K562 (cell line): Measurements from ENCODE around the gene NUDT1. TPM values are rescaled to one million over a fixed set of nuclear protein-coding genes. Genes with fewer than 3 reads are reported as not detected.

ENCODE experiments used
- ATAC-seq: fragments of 200-7000 bp; cut with Tn5 transposase; 3 replicates; pipeline ENCODE4 v1.9.1; 2020; ENCODE audit warnings: moderate library complexity
- BruUV-seq: library from RNA; stranded (reverse); fragments of 400-500 nt; replicated peaks from 2 replicates; lab custom pipeline; 2021; lab: Mats Ljungman, UMichigan
- CTCF ChIA-PET: fragments of 300-600 bp; formaldehyde crosslinking; extraction: SDS; loops from one replicate; lab custom pipeline; 2021; ENCODE audit warnings: low intra/inter-chr PET ratio; lab: Yijun Ruan, JAX
- POLR2A ChIA-PET: fragments of 300-600, 350-650 bp; sonication (Branson Sonifier 250); formaldehyde crosslinking; extraction: SDS; loops from one replicate; lab custom pipeline; 2021; ENCODE audit warnings: antibody characterized with exemption, inconsistent platforms; lab: Yijun Ruan, JAX
- DNase-seq, 4 experiments: peaks; one replicate each; pipeline versions ENCODE4 v3.0.0 to v3.0.0-alpha.2; 2011 to 2018; ENCODE audit warnings: low spot score in 3 of 4, mixed read lengths in 3 of 4; ENCODE audit errors: extremely low read depth in 1 of 4
- FAIRE-seq: peaks from 2 replicates; lab custom pipeline; 2011; peaks lifted over from hg19 to GRCh38; lab: Jason Lieb, UNC
- H2AFZ ChIP-seq: 2 replicates; pipeline ENCODE4 v1.6.0; 2011; ENCODE audit warnings: low read depth, low read length, control low read depth, inconsistent platforms
- H3K27ac ChIP-seq: fragments of 200-600 bp; 3 replicates; pipeline ENCODE4 v1.8.0; 2011; ENCODE audit warnings: low read depth, mild to moderate bottlenecking, control low read depth, inconsistent platforms, low read length, moderate library complexity, mixed read lengths; ENCODE audit errors: extremely low read depth
- H3K27me3 ChIP-seq, 2 experiments: fragments of 300-600 bp in 1 of 2; 2 replicates in 1 of 2; 3 replicates in 1 of 2; pipeline versions ENCODE4 v1.6.0 to v1.8.0; 2011; ENCODE audit warnings: inconsistent platforms in 2 of 2, low read length in 2 of 2, mild to moderate bottlenecking in 1 of 2, mixed read lengths in 1 of 2, moderate library complexity in 1 of 2; ENCODE audit not compliant: control insufficient read depth in 2 of 2, insufficient read depth in 2 of 2
- H3K36me3 ChIP-seq: fragments of 300-600 bp; 3 replicates; pipeline ENCODE4 v1.8.0; 2011; ENCODE audit warnings: mild to moderate bottlenecking, low read length, inconsistent platforms; ENCODE audit not compliant: control insufficient read depth, insufficient read depth
- H3K4me1 ChIP-seq, 2 experiments: fragments of 200-600 bp in 1 of 2; replicated peaks in 1 of 2; 2 replicates in 1 of 2; 3 replicates in 1 of 2; pipeline versions ENCODE4 v1.5.1 to v1.8.0; 2011; ENCODE audit warnings: inconsistent platforms in 2 of 2, low read length in 2 of 2, mild to moderate bottlenecking in 1 of 2, mixed read lengths in 1 of 2, moderate library complexity in 1 of 2; ENCODE audit not compliant: control insufficient read depth in 2 of 2, insufficient read depth in 2 of 2
- H3K4me2 ChIP-seq: 2 replicates; pipeline ENCODE4 v1.6.1; 2011; ENCODE audit warnings: low read length, control low read depth, inconsistent platforms, mixed read lengths; ENCODE audit not compliant: insufficient read depth
- H3K4me3 ChIP-seq: fragments of 200-600 bp; sonication (generic), shearing (Covaris generic); 2 replicates; pipeline ENCODE4 v1.5.1; 2016; ENCODE audit warnings: control low read depth, inconsistent platforms
- H3K79me2 ChIP-seq: fragments of 200-600 bp; 3 replicates; pipeline ENCODE4 v1.8.0; 2011; ENCODE audit warnings: low read length, inconsistent platforms; ENCODE audit not compliant: control insufficient read depth, insufficient read depth
- H3K9ac ChIP-seq, 2 experiments: 2 replicates each; pipeline versions ENCODE4 v1.6.0 to v1.6.1; 2011; ENCODE audit warnings: low read depth in 2 of 2, low read length in 2 of 2, control low read depth in 1 of 2, inconsistent platforms in 1 of 2, mild to moderate bottlenecking in 1 of 2, mixed read lengths in 1 of 2; ENCODE audit not compliant: insufficient read depth in 1 of 2
- H3K9me1 ChIP-seq: one replicate; pipeline ENCODE4 v1.6.0; 2011; ENCODE audit warnings: inconsistent platforms, mild to moderate bottlenecking, low read length, moderate library complexity; ENCODE audit not compliant: control insufficient read depth, insufficient read depth
- H3K9me3 ChIP-seq: replicated peaks from 2 replicates; pipeline ENCODE4 v1.5.1; 2011; ENCODE audit warnings: low read depth, low read length, inconsistent platforms; ENCODE audit not compliant: control insufficient read depth, insufficient read depth
- H4K20me1 ChIP-seq: replicated peaks from 2 replicates; pipeline ENCODE4 v1.6.1; 2011; ENCODE audit warnings: low read length, inconsistent platforms, mixed read lengths; ENCODE audit not compliant: control insufficient read depth, insufficient read depth
- ATF7 ChIP-seq: fragments of 450-650 bp; IDR thresholded peaks from 2 replicates; pipeline ENCODE4 v1.7.1; 2014; ENCODE audit warnings: mild to moderate bottlenecking, moderate library complexity
- C11orf30 ChIP-seq: fragments of 450-650 bp; IDR thresholded peaks from 2 replicates; pipeline ENCODE4 v1.6.1; 2016; ENCODE audit warnings: low read depth, mild to moderate bottlenecking
- CHD4 ChIP-seq: fragments of 200-600 bp; sonication (generic); IDR thresholded peaks from 3 replicates; pipeline ENCODE4 v1.6.1; 2012; ENCODE audit warnings: low read depth, mild to moderate bottlenecking, mixed read lengths, low read length, inconsistent platforms; ENCODE audit not compliant: insufficient read depth, insufficient replicate concordance, poor library complexity, severe bottlenecking
- KAT2B ChIP-seq: IDR thresholded peaks from one replicate; pipeline ENCODE4 v1.6.1; 2012; ENCODE audit warnings: low read depth, mild to moderate bottlenecking, control low read depth, inconsistent platforms, low read length, moderate library complexity
- MTA1 ChIP-seq: fragments of 450-650 bp; IDR thresholded peaks from 2 replicates; pipeline ENCODE4 v1.6.1; 2017; ENCODE audit warnings: borderline replicate concordance
- WGBS: fragments of 100-300 bp; shearing (Covaris generic); methylation state at CpG from one replicate; pipeline ENCODE4 v1.1.6; 2016; ENCODE audit warnings: low coverage, mixed read lengths; ENCODE audit not compliant: insufficient coverage; ENCODE audit errors: missing lambda C conversion rate; 5-methylcytosine and 5-hydroxymethylcytosine counted together
- in situ Hi-C: fragments of 300-500 bp; cut with MboI; formaldehyde crosslinking; loops from 4 replicates; pipeline ENCODE4 v1.15.0; 2018; ENCODE audit warnings: inconsistent platforms, mixed read lengths
- intact Hi-C: fragments of 100-400 bp; cut with micrococcal nuclease; formaldehyde crosslinking; loops from 2 replicates; pipeline ENCODE4 v1.14.2; 2022
- polyA plus RNA-seq, 8 experiments: library from polyadenylated mRNA; depleted of rRNA in 4 of 8; stranded (reverse) in 5 of 8; unstranded in 3 of 8; fragments of >200 nt; fragmentation: Nextera tagmentation in 2 of 8; fragmentation: Illumina TruSeq in 1 of 8; extraction: Ambion mirVana in 2 of 8; extraction: Trizol in 1 of 8; gene quantifications; 2 replicates each; pipeline versions ENCODE4 v1.2.1 to v1.2.3, GENCODE V29; 2011 to 2014; ENCODE audit warnings: inconsistent platforms in 1 of 8, missing spikeins in 1 of 8
- total RNA-seq, 7 experiments: library from RNA; depleted of rRNA in 6 of 7; stranded (reverse); fragments of >200 nt in 6 of 7; fragmentation: Illumina TruSeq in 2 of 7; extraction: Trizol in 2 of 7; gene quantifications; 2 replicates each; pipeline versions ENCODE4 v1.2.1 to v1.2.3, GENCODE V29; 2011 to 2021; ENCODE audit warnings: low replicate concordance in 1 of 7
- TF ChIP-seq, protein P1 (sequence below): IDR thresholded peaks from 3 replicates; pipeline ENCODE4 v1.6.1; 2011; ENCODE audit warnings: borderline replicate concordance, mild to moderate bottlenecking; ENCODE audit not compliant: insufficient read length, insufficient read depth

NUDT1 gene
- total and polyA plus RNA-seq, 9 of the 15 experiments (the other 6 are each of a cell fraction or from before 2014, with no cell fraction given): 5.3 to 73.3 (median 29.6) TPM

DNA sequence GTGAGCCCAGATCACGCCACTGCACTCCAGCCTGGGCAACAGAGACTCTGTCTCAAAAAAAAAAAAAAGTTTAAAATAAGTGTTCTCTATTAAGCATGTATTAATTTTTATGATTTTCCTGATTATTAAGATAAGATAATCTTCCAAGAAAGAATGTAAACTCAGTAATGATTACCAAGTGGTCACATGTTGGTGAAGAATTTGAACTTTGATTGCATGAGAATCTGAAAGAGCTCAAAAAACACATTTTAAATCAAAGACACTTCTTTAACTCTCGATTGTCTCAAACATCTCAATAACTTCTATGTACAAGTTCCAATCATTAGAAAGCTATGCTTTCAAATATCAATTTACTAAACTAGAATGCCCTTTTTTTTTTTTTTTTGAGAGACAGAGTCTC is 38.4 kb downstream of the NUDT1 start:
- no peak overlapping the region for H3K4me2 ChIP-seq
- ChIA-PET CTCF (no interaction called here), POLR2A (interaction anchor here (0.8 kb wide), 1 partner anchor 24 kb away, joined by 4 read pairs; no protein-coding TSS in a partner anchor)
- no peak overlapping the region for H3K4me3 ChIP-seq
- intact Hi-C loops (no loop called here), in situ Hi-C loops (no loop called here)
- H3K27me3 ChIP-seq: no peaks in the 10 kb centered on the region
- no TSS peak for BruUV-seq
- 83% methylated on average over 2 of the region's 2 CpGs for whole genome bisulfite sequencing
- no peak for DNase-seq
- H3K9ac ChIP-seq: no peak overlapping the region
- no peak for ATAC-seq
- H3K9me3 ChIP-seq: no peaks in the 10 kb centered on the region
- no peak for FAIRE-seq
- H3K79me2 ChIP-seq: peaks cover 21% of the 10 kb centered on the region
- no peak overlapping the region for H2AFZ ChIP-seq
- TF ChIP-seq KAT2B: no peak
- TF ChIP-seq CHD4: no peak
- TF ChIP-seq ATF7: no peak
- no peak for TF ChIP-seq MTA1
- TF ChIP-seq C11orf30: no peak
- TF ChIP-seq, protein P1, sequence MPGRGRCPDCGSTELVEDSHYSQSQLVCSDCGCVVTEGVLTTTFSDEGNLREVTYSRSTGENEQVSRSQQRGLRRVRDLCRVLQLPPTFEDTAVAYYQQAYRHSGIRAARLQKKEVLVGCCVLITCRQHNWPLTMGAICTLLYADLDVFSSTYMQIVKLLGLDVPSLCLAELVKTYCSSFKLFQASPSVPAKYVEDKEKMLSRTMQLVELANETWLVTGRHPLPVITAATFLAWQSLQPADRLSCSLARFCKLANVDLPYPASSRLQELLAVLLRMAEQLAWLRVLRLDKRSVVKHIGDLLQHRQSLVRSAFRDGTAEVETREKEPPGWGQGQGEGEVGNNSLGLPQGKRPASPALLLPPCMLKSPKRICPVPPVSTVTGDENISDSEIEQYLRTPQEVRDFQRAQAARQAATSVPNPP: no peak
- H4K20me1 ChIP-seq: peaks cover 21% of the 10 kb centered on the region
- no peak overlapping the region for H3K27ac ChIP-seq
- no peaks in the 10 kb centered on the region for H3K9me1 ChIP-seq
- H3K36me3 ChIP-seq: peaks cover 21% of the 10 kb centered on the region; the same call in 1 of the 3 replicates
- H3K4me1 ChIP-seq: peaks cover 13 to 33% of the 10 kb centered on the region in 2 experiments
